Colonic mucosa (tissue), 4 donors: ENCODE measurements around the gene RASEF. TPM values are rescaled to one million over a fixed set of nuclear protein-coding genes. Genes with fewer than 3 reads are reported as not detected.

Source experiments
- DNase-seq: peaks from one replicate; pipeline ENCODE4 v3.0.0-alpha.2; 2020
- H3K27ac ChIP-seq: fragments of 200-600 bp; one replicate; pipeline ENCODE4 v1.8.0; 2021
- H3K27me3 ChIP-seq: fragments of 200-600 bp; one replicate; pipeline ENCODE4 v1.8.0; 2021
- H3K36me3 ChIP-seq: fragments of 200-600 bp; one replicate; pipeline ENCODE4 v1.8.0; 2021
- H3K4me1 ChIP-seq: fragments of 200-600 bp; one replicate; pipeline ENCODE4 v1.8.0; 2021; ENCODE audit warnings: mild to moderate bottlenecking
- H3K4me3 ChIP-seq: fragments of 200-600 bp; one replicate; pipeline ENCODE4 v1.8.0; 2021
- H3K9ac ChIP-seq, 2 donors: one replicate each; pipeline ENCODE4 v1.7.0; 2013; ENCODE audit warnings: control low read depth in 2 of 2, low read depth in 2 of 2, low read length in 2 of 2
- H3K9me3 ChIP-seq: fragments of 200-600 bp; one replicate; pipeline ENCODE4 v1.8.0; 2021
- intact Hi-C: fragments of 100-400 bp; cut with DNase I; formaldehyde crosslinking; loops from one replicate; pipeline ENCODE4 v1.14.1; 2022
- total RNA-seq, 2 donors: library from RNA; stranded (reverse); fragmentation: NEBNext Ultra II Directional in 1 of 2; extraction: Animal tissue kit (Norgen Biotek cat#: 25700) in 1 of 2; gene quantifications; one replicate each; pipeline ENCODE4 v1.2.1, GENCODE V29; 2021
- TF ChIP-seq, protein P1 (sequence below): fragments of 200-600 bp; IDR thresholded peaks from one replicate; pipeline ENCODE4 v1.8.0; 2022; ENCODE audit warnings: antibody characterized with exemption, mild to moderate bottlenecking
- donor health status: healthy.
- donor health status: DM: no; HTN: no; CAD: no.
- donor health status: DM: no; HTN: no; CAD: no.

The RASEF gene
- total RNA-seq, 2 donors from 2014 or later: 36.8 to 38.9 TPM

DNA sequence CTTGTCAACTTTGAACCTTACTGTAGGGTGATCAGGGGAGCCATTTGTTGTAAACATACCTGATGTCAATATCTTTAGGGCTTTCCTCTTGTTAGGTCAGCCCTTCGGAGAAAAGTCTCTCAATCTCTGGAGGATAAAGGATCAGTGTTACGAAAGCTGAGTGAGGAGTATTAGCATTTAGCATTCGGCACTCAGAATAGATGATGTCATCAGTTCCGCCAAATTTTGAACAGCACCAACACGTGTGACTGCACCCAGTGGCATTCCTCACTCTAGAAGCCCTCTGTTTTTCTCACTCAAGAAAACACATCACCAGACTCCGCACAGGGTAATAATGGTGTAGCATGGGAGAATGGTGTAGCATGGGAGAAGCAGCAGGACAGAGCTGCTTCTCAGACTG, 87.8 kb downstream of the RASEF start:
- no peak overlapping the region for H3K27ac ChIP-seq
- H3K36me3 ChIP-seq: no peaks in the 10 kb centered on the region
- TF ChIP-seq, protein P1, sequence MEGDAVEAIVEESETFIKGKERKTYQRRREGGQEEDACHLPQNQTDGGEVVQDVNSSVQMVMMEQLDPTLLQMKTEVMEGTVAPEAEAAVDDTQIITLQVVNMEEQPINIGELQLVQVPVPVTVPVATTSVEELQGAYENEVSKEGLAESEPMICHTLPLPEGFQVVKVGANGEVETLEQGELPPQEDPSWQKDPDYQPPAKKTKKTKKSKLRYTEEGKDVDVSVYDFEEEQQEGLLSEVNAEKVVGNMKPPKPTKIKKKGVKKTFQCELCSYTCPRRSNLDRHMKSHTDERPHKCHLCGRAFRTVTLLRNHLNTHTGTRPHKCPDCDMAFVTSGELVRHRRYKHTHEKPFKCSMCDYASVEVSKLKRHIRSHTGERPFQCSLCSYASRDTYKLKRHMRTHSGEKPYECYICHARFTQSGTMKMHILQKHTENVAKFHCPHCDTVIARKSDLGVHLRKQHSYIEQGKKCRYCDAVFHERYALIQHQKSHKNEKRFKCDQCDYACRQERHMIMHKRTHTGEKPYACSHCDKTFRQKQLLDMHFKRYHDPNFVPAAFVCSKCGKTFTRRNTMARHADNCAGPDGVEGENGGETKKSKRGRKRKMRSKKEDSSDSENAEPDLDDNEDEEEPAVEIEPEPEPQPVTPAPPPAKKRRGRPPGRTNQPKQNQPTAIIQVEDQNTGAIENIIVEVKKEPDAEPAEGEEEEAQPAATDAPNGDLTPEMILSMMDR: no peak
- no peaks in the 10 kb centered on the region for H3K9me3 ChIP-seq
- no peak overlapping the region for H3K9ac ChIP-seq
- no peak for DNase-seq
- intact Hi-C loops: no loop called here
- no peaks in the 10 kb centered on the region for H3K4me1 ChIP-seq
- H3K4me3 ChIP-seq: no peak overlapping the region
- no peaks in the 10 kb centered on the region for H3K27me3 ChIP-seq

DNA sequence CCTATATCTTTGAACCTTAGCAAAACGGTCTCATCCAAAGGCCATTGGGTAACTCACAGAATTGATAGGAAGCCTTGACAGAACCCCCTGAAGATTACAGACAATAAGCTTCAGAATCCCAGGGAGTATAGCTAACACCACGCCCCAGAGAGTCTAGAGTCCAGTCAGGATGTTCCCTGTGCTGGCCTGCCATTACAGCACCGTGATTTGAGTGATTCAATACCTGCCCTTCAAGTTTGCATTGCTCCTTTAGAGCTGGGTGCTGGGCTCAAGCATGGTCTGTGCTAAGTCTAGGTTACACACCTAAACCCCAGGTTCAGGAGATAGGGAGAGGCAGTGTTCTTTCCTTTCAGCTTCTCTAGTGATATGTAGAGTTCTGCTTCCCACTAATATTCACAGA, 90.5 kb downstream of the RASEF start:
- intact Hi-C loops: no loop called here
- TF ChIP-seq, protein P1: no peak
- H3K27me3 ChIP-seq: no peaks in the 10 kb centered on the region

DNA sequence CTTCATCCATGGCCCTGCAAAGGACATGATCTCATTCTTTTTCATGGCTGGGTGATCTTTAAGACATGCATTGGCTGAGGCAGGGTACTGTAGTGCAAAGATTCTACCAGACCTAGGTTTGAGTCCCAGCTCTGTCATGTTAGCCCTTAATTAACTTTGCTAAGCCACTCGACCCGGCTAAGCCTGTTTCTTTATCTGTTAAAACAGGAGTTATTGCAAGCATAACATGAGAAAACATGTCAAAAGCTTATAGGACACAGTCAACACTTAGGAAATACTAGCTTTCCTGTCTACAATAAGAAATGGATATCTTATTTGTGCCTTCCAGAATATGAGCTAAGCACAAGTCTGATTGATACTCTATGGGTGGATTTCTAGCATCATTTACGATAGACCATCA, 92.6 kb downstream of the RASEF start:
- no peaks in the 10 kb centered on the region for H3K36me3 ChIP-seq
- H3K4me3 ChIP-seq: no peak overlapping the region
- H3K27me3 ChIP-seq: no peaks in the 10 kb centered on the region
- H3K4me1 ChIP-seq: no peaks in the 10 kb centered on the region
- H3K9me3 ChIP-seq: no peaks in the 10 kb centered on the region
- no peak overlapping the region for H3K9ac ChIP-seq
- DNase-seq: no peak
- intact Hi-C loops: no loop called here
- H3K27ac ChIP-seq: no peak overlapping the region
- TF ChIP-seq, protein P1: no peak

More for the DNA sequence above, 90.5 kb downstream of the RASEF start:
- no peak overlapping the region for H3K4me3 ChIP-seq
- H3K9ac ChIP-seq: no peak overlapping the region
- H3K27ac ChIP-seq: no peak overlapping the region
- no peaks in the 10 kb centered on the region for H3K36me3 ChIP-seq
- H3K4me1 ChIP-seq: no peaks in the 10 kb centered on the region
- peak; percentile 34 for DNase-seq
- H3K9me3 ChIP-seq: no peaks in the 10 kb centered on the region

DNA sequence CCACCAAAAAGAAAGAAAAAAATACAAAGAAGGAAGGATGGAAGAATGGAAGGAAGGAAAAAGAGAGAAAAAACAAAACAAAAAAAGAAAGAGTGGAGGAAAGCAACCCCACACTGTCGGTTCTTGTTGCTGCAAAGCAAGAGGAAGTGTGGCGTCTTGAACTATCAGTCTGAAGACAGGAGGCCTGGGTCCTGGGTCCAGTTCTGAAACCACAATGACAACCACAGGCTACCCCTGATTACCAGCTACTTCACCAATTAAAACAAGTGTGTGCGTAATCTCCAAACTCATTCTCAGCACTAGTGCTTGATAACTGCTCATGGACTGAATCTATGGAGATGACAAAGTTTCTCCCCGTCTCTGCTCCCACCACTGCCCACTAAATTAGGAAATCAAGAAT, 93.7 kb downstream of the RASEF start:
- intact Hi-C loops: loop anchor here (10.0 kb wide), 2 partner anchors 364 to 444 kb away; no protein-coding TSS in a partner anchor
- DNase-seq: no peak

DNA sequence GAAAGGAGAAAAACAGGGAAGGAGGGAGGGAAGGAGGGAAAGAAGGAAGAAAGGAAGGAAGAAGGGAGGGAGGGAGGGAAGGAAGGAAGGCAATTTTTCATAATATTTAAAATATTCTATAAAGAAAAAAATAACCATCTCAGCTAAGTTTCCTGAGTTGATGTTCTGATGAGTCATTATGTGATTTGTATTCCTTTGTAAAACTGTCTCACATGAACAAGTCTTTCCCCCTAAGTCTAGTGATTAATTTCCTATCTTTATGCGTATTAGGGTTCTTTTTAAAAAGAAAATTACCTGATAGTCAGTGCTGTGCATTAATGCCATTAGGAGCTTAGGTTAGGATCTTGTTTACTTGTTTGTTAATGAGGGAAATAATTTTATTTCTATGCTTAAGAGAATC, 94.1 kb downstream of the RASEF start:
- Histone ChIP-seq H3K4me3 (no peak overlapping the region), H3K4me1 (no peaks in the 10 kb centered on the region), H3K36me3 (no peaks in the 10 kb centered on the region), H3K27me3 (no peaks in the 10 kb centered on the region), H3K27ac (no peak overlapping the region), H3K9ac (no peak overlapping the region), H3K9me3 (no peaks in the 10 kb centered on the region)
- no peak for DNase-seq
- intact Hi-C loops: loop anchor here (10.0 kb wide), 2 partner anchors 364 to 444 kb away; no protein-coding TSS in a partner anchor
- TF ChIP-seq, protein P1: no peak

More for the DNA sequence above, 93.7 kb downstream of the RASEF start:
- Histone ChIP-seq H3K27ac (no peak overlapping the region), H3K4me3 (no peak overlapping the region), H3K27me3 (no peaks in the 10 kb centered on the region), H3K36me3 (no peaks in the 10 kb centered on the region), H3K4me1 (no peaks in the 10 kb centered on the region), H3K9ac (no peak overlapping the region), H3K9me3 (no peaks in the 10 kb centered on the region)
- TF ChIP-seq, protein P1: no peak
